ENCODE measurements around the gene ERI3. TPM values are rescaled to one million over a fixed set of nuclear protein-coding genes. Genes with fewer than 3 reads are reported as not detected.
A peak's percentile ranks its signal among the peaks of the same experiment; 100 is the strongest.

ERI3 gene
- total and polyA plus RNA-seq, 2 of the 13 experiments (the other 11 are each of a cell fraction or from before 2014, with no cell fraction given), result 35.6 to 35.9 TPM

- TF ChIP-seq CERS6 (CRISPR knock-in tag; IDR thresholded peaks at IDR 0.05), result no peak
- peak; percentile 85 for TF ChIP-seq NKX3-1 (CRISPR knock-in tag; IDR thresholded peaks at IDR 0.05)
- no peak for TF ChIP-seq CEBPZ (IDR thresholded peaks at IDR 0.05; ENCODE audit: low read length)
- TF ChIP-seq CEBPG (CRISPR knock-in tag; IDR thresholded peaks at IDR 0.05), result no peak; the same call in 1 of the 2 replicates
- no peak for TF ChIP-seq FUBP1 (CRISPR knock-in tag; IDR thresholded peaks at IDR 0.05; ENCODE audit: borderline replicate concordance)
- TF ChIP-seq ZNF446 (CRISPR knock-in tag; IDR thresholded peaks at IDR 0.05), result peak; percentile 53; the same call in 1 of the 2 replicates
- TF ChIP-seq ZNF543 (CRISPR knock-in tag; IDR thresholded peaks at IDR 0.05), result no peak
- 0 out of 2 replicates have a peak, but pooled peaks have one; percentile 51 for TF ChIP-seq DRAP1 (CRISPR knock-in tag; IDR thresholded peaks at IDR 0.05)
- TF ChIP-seq ISX (CRISPR knock-in tag; conservative IDR thresholded peaks at IDR 0.05), result peak; percentile 83; the same call in 1 of the 2 replicates
- TF ChIP-seq ATAD3A (CRISPR knock-in tag; IDR thresholded peaks at IDR 0.05), result no peak
- no peak for TF ChIP-seq ZFAT (CRISPR knock-in tag; conservative IDR thresholded peaks at IDR 0.05)
- no peak for TF ChIP-seq PRPF4 (IDR thresholded peaks at IDR 0.05; ENCODE audit: low read depth, low read length, poor library complexity, severe bottlenecking)
- peak; percentile 84 for TF ChIP-seq ZNF142 (CRISPR knock-in tag; IDR thresholded peaks at IDR 0.05)
- peak; percentile 87 for TF ChIP-seq RFXAP (CRISPR knock-in tag; IDR thresholded peaks at IDR 0.05; ENCODE audit: borderline replicate concordance)
These were observed 141.6 kb downstream of the ERI3 start, which contains the start of gene DMAP1 (continued) for GRCh38 chr1:44213222-44214112.
